Astrocyte of the cerebellum (primary cell): ENCODE results near the gene ZNF333.
"Not testable (repeated sequence)": the region's sequence is repeated elsewhere in the genome, so short reads cannot be mapped to it uniquely, and the experiment has no call there.

Source experiments
- DNase-seq: peaks from one replicate; pipeline ENCODE4 v3.0.0-alpha.2; 2011; ENCODE audit warnings: low read depth
- H3K4me3 ChIP-seq: 2 replicates; pipeline ENCODE4 v1.5.1; 2011; ENCODE audit warnings: mild to moderate bottlenecking, low read depth, low read length, moderate library complexity
- in situ Hi-C: cut with HindIII; loops from 2 replicates; pipeline ENCODE4 v1.10.0; 2017; ENCODE audit warnings: low sequenced_read_pairs
- TF ChIP-seq, protein P1 (sequence below): IDR thresholded peaks from 2 replicates; pipeline ENCODE4 v1.5.1; 2012; ENCODE audit warnings: low read length, low read depth, moderate library complexity, mild to moderate bottlenecking; ENCODE audit errors: missing control alignments

Gene ZNF333

GRCh38 chr19:14775869-14776586 is 86.2 kb downstream of the ZNF333 start:
- TF ChIP-seq, protein P1, sequence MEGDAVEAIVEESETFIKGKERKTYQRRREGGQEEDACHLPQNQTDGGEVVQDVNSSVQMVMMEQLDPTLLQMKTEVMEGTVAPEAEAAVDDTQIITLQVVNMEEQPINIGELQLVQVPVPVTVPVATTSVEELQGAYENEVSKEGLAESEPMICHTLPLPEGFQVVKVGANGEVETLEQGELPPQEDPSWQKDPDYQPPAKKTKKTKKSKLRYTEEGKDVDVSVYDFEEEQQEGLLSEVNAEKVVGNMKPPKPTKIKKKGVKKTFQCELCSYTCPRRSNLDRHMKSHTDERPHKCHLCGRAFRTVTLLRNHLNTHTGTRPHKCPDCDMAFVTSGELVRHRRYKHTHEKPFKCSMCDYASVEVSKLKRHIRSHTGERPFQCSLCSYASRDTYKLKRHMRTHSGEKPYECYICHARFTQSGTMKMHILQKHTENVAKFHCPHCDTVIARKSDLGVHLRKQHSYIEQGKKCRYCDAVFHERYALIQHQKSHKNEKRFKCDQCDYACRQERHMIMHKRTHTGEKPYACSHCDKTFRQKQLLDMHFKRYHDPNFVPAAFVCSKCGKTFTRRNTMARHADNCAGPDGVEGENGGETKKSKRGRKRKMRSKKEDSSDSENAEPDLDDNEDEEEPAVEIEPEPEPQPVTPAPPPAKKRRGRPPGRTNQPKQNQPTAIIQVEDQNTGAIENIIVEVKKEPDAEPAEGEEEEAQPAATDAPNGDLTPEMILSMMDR = no peak
- H3K4me3 ChIP-seq = no peak overlapping the region
- DNase-seq = no peak
- in situ Hi-C loops = no loop called here

GRCh38 chr19:14777645-14778044 is 87.8 kb downstream of the ZNF333 start:
- DNase-seq, in situ Hi-C loops, H3K4me3 ChIP-seq: not testable (repeated sequence)

GRCh38 chr19:14778110-14778845 is 88.4 kb downstream of the ZNF333 start, which contains the start of gene ADGRE2:
TSS of gene ADGRE2 (minus strand) at chr19:14778560. CDS start at chr19:14776756, 1,804 bp downstream.
- in situ Hi-C loops, H3K4me3 ChIP-seq, DNase-seq: not testable (repeated sequence)

DNA sequence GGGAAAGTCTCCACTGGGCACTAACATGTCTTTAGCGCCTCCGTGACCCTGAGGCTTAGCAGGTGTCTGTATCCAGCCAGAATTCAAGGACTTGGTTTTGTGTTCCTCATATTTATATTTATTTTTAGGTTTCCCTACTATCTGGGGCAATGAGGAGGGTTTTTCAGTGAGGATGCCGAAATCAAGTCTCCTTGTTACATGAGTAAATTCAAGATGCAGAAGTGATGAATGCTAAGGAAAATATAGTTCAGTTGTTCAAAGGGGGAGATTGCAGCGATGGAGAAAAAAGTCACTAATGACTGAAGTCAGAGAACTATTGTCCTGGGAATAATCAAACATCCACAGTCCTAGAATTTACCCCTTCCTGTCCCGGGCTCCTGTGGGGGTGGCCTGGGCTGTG is 89.3 kb downstream of the ZNF333 start:
- in situ Hi-C loops = no loop called here

DNA sequence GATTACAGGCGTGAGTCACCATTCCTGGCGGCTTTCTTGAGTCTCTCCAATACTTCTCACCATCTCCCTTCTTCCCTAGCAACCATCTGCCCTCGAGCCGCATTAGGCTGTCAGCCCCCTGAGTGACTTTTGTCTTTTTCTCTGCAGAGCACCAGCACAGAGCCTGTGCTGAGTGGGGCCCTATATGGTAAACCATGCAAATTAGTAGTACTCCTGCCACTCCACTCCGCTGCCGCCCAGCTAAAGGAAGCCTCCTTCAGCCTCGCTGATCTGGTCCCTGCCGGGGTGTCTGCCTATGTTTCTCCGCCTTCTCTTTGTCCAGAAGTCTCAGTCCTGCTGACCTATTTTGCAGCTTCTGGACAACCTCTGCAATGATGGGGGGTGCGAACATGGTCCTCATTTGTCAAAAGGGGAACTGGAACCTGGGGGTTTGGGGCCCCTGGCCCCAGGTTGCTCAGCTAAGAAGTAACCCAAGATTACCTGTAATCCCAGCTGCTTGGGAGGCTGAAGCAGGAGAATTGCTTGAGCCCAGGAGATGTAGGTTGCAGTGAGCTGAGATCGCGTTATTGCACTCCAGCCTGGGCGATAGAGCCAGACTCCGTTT is 90.9 kb downstream of the ZNF333 start:
- in situ Hi-C loops = not testable (repeated sequence)

More for the DNA sequence above, 89.3 kb downstream of the ZNF333 start:
- TF ChIP-seq, protein P1 = no peak
- no peak overlapping the region for H3K4me3 ChIP-seq
- DNase-seq = no peak

DNA sequence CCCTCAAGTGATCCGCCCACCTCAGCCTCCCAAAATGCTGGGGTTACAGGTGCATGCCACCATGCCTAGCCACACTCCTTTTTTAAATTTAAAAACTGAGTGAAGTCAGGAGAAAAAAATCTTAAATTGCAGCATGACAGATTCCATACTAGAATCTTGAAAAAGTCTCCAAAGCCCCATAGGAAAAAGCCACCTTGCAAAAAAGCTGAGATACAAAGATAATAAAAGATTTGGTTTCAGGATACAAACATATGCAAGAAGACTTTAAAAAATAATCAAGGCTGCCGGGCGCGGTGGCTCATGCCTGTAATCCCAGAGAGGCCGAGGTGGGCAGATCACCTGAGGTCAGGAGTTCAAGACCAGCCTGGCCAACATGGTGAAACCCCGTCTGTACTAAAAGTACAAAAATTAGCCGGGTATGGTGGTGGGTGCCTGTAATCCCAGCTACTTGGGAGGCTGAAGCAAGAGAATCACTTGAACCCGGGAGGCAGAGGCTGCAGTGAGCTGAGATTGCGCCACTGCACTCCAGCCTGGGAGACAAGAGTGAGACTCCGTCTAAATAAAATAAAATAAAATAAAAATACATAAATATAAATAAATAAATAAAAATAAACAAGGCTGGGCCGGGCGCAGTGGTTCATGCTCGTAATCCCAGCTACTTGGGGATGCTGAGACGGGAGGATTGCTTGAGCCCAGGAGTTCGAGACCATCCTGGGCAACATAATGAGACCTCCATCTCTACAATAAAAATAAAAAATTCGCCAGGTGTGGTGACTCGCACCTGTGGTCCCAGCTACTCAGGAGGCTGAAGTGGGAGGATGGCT is 92.1 kb downstream of the ZNF333 start:
- DNase-seq, H3K4me3 ChIP-seq, in situ Hi-C loops: not testable (repeated sequence)

More for the DNA sequence above, 90.9 kb downstream of the ZNF333 start:
- DNase-seq, H3K4me3 ChIP-seq: not testable (repeated sequence)

DNA sequence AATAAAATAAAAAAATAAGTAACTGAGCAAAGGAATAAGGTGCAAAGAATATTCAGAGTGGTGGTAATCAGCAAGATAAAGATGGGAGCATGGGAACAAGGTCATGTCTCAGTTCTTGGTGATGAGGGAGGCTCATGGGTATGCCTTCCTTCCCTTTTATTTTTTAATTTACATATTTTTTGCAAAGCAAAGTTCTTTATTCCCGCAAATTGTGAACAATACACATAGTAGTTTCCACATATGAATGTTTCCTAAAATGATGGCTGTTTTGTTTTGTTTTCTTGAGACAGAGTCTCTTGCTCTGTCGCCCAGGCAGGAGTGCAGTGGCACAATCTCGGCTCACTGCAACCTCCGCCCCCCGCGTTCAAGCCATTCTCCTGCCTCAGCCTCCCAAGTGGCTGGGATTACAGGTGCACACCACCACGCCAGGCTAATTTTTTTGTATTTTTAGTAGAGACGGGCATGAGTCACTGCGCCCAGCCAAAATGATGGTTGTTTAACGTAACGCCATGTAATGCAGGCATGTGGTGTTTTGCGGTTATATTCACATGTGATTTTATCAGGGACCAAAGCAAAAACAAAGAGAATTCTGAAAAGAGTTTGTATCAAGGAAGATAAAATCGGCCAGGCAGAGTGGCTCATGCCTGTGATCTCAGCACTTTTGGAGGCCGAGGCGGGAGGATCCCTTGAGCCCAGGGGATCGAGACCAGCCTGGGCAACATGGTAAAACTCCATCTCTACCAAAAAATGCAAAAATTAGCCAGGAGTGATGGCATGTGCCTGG is 93.0 kb downstream of the ZNF333 start:
- TF ChIP-seq, protein P1 = no peak
- H3K4me3 ChIP-seq = no peak overlapping the region
- no peak for DNase-seq
- in situ Hi-C loops = no loop called here
